Thyroid gland (tissue), 4 donors: ENCODE results near the gene CFAP251.

Experiments
- POLR2A ChIP-seq, 2 donors: fragments of 450-650 bp; IDR thresholded peaks; one replicate each; pipeline ENCODE4 v1.6.1; 2017; ENCODE audit warnings: antibody characterized with exemption in 2 of 2, mild to moderate bottlenecking in 2 of 2, moderate library complexity in 1 of 2
- TF ChIP-seq, protein P1 (sequence below), 6 experiments: fragments of 200-600 bp in 3 of 6; fragments of 450-650 bp in 3 of 6; sonication (generic) in 3 of 6; IDR thresholded peaks; one replicate each; pipeline ENCODE4 v1.5.1; 2016 to 2019; ENCODE audit warnings: antibody characterized with exemption in 6 of 6, mild to moderate bottlenecking in 2 of 6, inconsistent platforms in 1 of 6, moderate library complexity in 1 of 6

DNA sequence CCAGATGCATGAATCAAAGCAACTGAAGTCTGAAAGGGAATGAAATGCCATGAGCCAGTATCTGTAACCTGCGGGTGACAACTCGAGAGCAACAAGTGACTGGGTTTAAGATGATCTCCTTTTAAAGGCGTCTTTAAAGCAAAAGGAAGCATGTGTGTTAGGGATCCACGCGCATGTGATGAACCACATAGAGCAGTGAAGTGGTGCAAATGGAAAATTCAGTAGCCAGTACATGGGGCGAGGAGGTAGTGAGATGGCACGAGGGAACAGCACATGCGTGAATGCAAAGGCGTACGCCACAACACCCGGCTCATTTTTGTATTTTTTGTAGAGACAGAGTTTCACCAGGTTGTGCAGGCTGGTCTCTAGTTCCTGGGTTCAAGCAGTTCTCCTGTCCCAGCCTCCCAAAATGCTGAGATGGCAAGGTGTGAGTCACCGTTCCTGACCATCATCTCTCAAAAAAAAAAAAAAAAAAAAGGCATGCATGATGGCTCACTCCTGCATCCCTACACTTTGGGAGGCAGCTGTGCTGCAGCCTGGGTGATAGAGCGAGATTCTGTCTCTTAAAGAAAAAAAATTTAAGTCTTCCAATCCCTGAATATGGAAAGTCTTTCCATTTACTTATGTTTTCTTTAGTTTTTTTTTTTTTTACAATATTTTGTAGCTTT, 78.7 kb downstream of the CFAP251 start:
- TF ChIP-seq, protein P1, sequence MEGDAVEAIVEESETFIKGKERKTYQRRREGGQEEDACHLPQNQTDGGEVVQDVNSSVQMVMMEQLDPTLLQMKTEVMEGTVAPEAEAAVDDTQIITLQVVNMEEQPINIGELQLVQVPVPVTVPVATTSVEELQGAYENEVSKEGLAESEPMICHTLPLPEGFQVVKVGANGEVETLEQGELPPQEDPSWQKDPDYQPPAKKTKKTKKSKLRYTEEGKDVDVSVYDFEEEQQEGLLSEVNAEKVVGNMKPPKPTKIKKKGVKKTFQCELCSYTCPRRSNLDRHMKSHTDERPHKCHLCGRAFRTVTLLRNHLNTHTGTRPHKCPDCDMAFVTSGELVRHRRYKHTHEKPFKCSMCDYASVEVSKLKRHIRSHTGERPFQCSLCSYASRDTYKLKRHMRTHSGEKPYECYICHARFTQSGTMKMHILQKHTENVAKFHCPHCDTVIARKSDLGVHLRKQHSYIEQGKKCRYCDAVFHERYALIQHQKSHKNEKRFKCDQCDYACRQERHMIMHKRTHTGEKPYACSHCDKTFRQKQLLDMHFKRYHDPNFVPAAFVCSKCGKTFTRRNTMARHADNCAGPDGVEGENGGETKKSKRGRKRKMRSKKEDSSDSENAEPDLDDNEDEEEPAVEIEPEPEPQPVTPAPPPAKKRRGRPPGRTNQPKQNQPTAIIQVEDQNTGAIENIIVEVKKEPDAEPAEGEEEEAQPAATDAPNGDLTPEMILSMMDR (IDR thresholded peaks at IDR 0.05): no peak
- TF ChIP-seq POLR2A (IDR thresholded peaks at IDR 0.05): no peak
